ENCODE results near the gene ZSCAN2. TPM values are rescaled to one million over a fixed set of nuclear protein-coding genes. Genes with fewer than 3 reads are reported as not detected.
A peak's percentile ranks its signal among the peaks of the same experiment; 100 is the strongest.

ZSCAN2 gene
- total RNA-seq, 1 donor from 2014 or later, result 23.8 TPM

GRCh38 chr15:84656972-84657371, 56.2 kb downstream of the ZSCAN2 start:
- Mint-ChIP-seq H3K4me1 (ENCODE audit: unreplicated experiment) (peaks cover 27% of the 10 kb centered on the region), H3K27me3 (ENCODE audit: unreplicated experiment) (no peaks in the 10 kb centered on the region), H3K36me3 (ENCODE audit: unreplicated experiment) (peaks cover 7% of the 10 kb centered on the region), H3K9me3 (ENCODE audit: unreplicated experiment) (no peaks in the 10 kb centered on the region), H3K4me3 (ENCODE audit: unreplicated experiment) (peak overlapping the region; percentile 71), H3K27ac (ENCODE audit: unreplicated experiment) (no peak overlapping the region)
- DNase-seq (ENCODE audit: extremely low spot score, unreplicated experiment), result no peak
- TF ChIP-seq CTCF (IDR thresholded peaks at IDR 0.05), result no peak

- H3K27me3 Mint-ChIP-seq (ENCODE audit: unreplicated experiment), result no peaks in the 10 kb centered on the region
- H3K9me3 Mint-ChIP-seq (ENCODE audit: unreplicated experiment), result no peaks in the 10 kb centered on the region
- H3K4me3 Mint-ChIP-seq (ENCODE audit: unreplicated experiment), result peak overlapping the region; percentile 71
- no peak for DNase-seq (ENCODE audit: extremely low spot score, unreplicated experiment)
- peaks cover 27% of the 10 kb centered on the region for H3K4me1 Mint-ChIP-seq (ENCODE audit: unreplicated experiment)
- no peak for TF ChIP-seq CTCF (IDR thresholded peaks at IDR 0.05)
- H3K27ac Mint-ChIP-seq (ENCODE audit: unreplicated experiment), result no peak overlapping the region
- H3K36me3 Mint-ChIP-seq (ENCODE audit: unreplicated experiment), result peaks cover 2% of the 10 kb centered on the region
Measured at GRCh38 chr15:84657748-84658079, 56.9 kb downstream of the ZSCAN2 start.

DNA sequence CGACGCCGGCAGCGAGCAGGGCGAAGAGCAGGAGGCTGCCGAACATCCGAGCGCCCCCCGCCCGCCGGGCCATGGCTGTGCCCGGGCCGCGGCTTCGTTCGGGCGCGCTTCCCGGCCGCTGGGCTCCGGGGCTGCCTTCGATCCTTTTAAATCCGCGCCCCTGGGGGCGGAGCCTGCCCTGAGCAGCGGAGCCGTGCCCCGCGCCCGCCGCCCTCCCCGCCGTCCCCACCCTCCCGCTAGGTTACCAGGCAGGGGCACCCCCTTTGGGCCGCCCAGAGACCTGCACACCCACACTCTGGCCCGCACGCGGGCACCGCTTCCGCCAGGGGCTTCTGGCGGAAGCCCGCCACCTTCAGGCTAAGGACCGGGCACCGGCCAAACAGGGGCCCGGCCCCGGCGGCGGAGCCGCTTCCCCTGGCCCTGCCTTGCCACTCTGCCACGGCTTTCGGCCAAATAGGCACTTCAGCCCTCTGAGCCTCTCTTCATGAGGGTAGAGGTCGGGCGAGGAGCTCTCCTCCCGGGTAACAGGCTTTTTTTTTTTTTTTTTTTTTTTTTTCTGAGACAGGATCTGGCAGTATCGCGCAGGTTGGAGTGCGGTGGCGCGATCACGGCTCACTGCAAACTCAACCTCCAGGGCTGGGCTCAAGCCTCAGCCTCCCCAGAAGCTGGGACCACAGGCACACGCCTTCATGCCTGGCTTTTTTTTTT, 57.4 kb downstream of the ZSCAN2 start, which contains the start of gene NMB:
Gene NMB (minus strand): TSS at position 120 of the 708 bp plus-strand sequence. CDS start 47 bp downstream, at position 73.
- Mint-ChIP-seq H3K4me3 (ENCODE audit: unreplicated experiment) (peak within 1 kb of the TSS; percentile 75), H3K36me3 (ENCODE audit: unreplicated experiment) (peaks cover 2% of the 10 kb centered on the region), H3K4me1 (ENCODE audit: unreplicated experiment) (peaks cover 26% of the 10 kb centered on the region), H3K9me3 (ENCODE audit: unreplicated experiment) (no peaks in the 10 kb centered on the region), H3K27ac (ENCODE audit: unreplicated experiment) (peak within 1 kb of the TSS; percentile 84), H3K27me3 (ENCODE audit: unreplicated experiment) (no peaks in the 10 kb centered on the region)
- peak; percentile 76 for TF ChIP-seq CTCF (IDR thresholded peaks at IDR 0.05)
- DNase-seq (ENCODE audit: extremely low spot score, unreplicated experiment), result peak; percentile 92

GRCh38 chr15:84658788-84659411, 58.1 kb downstream of the ZSCAN2 start:
- peak overlapping the region; percentile 75 for H3K4me3 Mint-ChIP-seq (ENCODE audit: unreplicated experiment)
- no peaks in the 10 kb centered on the region for H3K9me3 Mint-ChIP-seq (ENCODE audit: unreplicated experiment)
- H3K36me3 Mint-ChIP-seq (ENCODE audit: unreplicated experiment), result peaks cover 2% of the 10 kb centered on the region
- H3K27ac Mint-ChIP-seq (ENCODE audit: unreplicated experiment), result peak overlapping the region; percentile 84
- DNase-seq (ENCODE audit: extremely low spot score, unreplicated experiment), result no peak
- TF ChIP-seq CTCF (IDR thresholded peaks at IDR 0.05), result no peak
- H3K27me3 Mint-ChIP-seq (ENCODE audit: unreplicated experiment), result no peaks in the 10 kb centered on the region
- H3K4me1 Mint-ChIP-seq (ENCODE audit: unreplicated experiment), result peaks cover 20% of the 10 kb centered on the region

Data from osteocyte (in vitro differentiated cells).